Measurements from ENCODE around the gene CCDC83.
"Not testable (repeated sequence)": the region's sequence is repeated elsewhere in the genome, so short reads cannot be mapped to it uniquely, and the experiment has no call there.

Gene CCDC83

DNA sequence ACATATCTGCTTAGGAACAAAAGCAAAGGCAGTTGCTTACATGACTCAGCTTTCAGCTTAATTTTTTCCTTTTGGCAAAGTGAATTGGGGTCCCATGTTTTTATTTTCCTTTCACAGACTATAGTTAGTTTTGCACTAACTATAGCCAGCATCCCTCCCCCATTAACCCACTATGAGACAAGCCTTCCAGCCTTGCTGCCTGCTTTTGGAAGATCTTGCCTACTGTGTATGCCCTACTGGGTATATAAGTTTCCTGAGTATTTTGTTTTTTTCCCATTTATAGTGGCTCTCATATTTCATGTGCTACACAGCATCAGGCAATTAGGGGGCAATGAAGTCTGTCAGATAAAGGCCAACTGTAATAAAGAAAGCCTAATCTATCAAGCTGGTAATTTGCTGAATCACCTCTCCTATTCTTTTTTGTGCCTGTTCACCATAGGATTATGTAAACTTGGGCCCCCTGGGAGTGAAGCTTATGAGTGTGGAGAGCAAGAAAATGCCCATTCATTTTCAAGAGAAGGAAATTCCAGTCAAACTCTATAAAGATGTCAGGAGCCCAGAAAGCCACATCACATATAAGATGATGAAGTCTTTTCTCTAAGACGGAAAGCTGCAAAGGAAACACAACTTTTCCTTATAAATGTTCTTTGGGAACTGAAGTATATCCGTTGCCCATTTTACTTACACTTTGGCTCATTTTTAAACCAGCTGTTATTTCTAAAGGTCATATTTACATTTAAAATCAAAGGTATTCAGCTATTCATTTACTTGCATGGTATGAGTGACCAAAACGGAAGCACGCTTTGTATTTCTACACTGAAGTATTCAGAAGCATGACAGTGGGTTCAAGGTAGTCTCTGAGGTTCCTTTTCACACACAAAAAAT lies 64.0 kb downstream of the CCDC83 start:
- H3K36me3 ChIP-seq (ENCODE audit: insufficient read depth, low read length) = no peaks in the 10 kb centered on the region
- no peak overlapping the region for H3K4me3 ChIP-seq (ENCODE audit: low read length)
- peaks cover 14% of the 10 kb centered on the region for H3K4me1 ChIP-seq (ENCODE audit: insufficient read depth, low read length)
- no peaks in the 10 kb centered on the region for H3K27me3 ChIP-seq (ENCODE audit: insufficient read depth, low read length)
- WGBS = 97% methylated on average over 4 of the region's 4 CpGs
- H3K9me3 ChIP-seq (ENCODE audit: insufficient read depth, low read depth, low read length) = no peaks in the 10 kb centered on the region; the same call in 1 of the 2 replicates
- H3K27ac ChIP-seq (ENCODE audit: low read depth, low read length) = no peak overlapping the region
- no peak overlapping the region for H3K9ac ChIP-seq (ENCODE audit: low read depth, low read length)

- WGBS = 87% methylated on average over 1 of the region's 1 CpG
- Histone ChIP-seq H3K4me1 (ENCODE audit: insufficient read depth, low read length) (peaks cover 14% of the 10 kb centered on the region), H3K9ac (ENCODE audit: low read depth, low read length) (no peak overlapping the region), H3K4me3 (ENCODE audit: low read length) (no peak overlapping the region), H3K9me3 (ENCODE audit: insufficient read depth, low read depth, low read length) (no peaks in the 10 kb centered on the region), H3K27me3 (ENCODE audit: insufficient read depth, low read length) (no peaks in the 10 kb centered on the region), H3K27ac (ENCODE audit: low read depth, low read length) (no peak overlapping the region), H3K36me3 (ENCODE audit: insufficient read depth, low read length) (no peaks in the 10 kb centered on the region)
Measured at GRCh38 chr11:85922367-85922766, 67.2 kb downstream of the CCDC83 start.

DNA sequence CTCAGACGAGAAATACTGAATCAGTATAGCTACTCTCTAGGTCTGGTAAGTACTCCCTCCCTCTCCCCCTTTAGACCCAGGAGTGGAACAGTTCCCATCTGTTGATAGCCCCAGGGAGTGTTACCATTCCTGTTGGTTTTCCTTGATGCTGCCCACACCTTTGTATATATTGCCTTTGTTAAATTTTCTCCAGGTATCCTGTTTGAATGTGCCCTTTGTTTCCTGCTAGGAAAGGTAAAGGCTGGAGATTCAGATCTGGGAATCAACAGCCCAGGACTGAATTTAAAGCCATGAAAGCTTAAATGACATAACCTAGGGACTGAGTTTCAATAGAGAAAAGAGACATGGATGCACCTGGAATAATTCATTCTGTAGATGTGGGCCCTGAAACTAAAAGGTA lies 68.3 kb downstream of the CCDC83 start:
- H3K27ac ChIP-seq (ENCODE audit: low read depth, low read length) = no peak overlapping the region
- H3K9ac ChIP-seq (ENCODE audit: low read depth, low read length) = no peak overlapping the region
- H3K4me1 ChIP-seq (ENCODE audit: insufficient read depth, low read length) = peaks cover 11% of the 10 kb centered on the region
- H3K4me3 ChIP-seq (ENCODE audit: low read length) = no peak overlapping the region
- no peaks in the 10 kb centered on the region for H3K9me3 ChIP-seq (ENCODE audit: insufficient read depth, low read depth, low read length)
- 91% methylated on average over 1 of the region's 1 CpG for WGBS
- H3K36me3 ChIP-seq (ENCODE audit: insufficient read depth, low read length) = no peaks in the 10 kb centered on the region
- no peaks in the 10 kb centered on the region for H3K27me3 ChIP-seq (ENCODE audit: insufficient read depth, low read length)

GRCh38 chr11:85926653-85927214 lies 71.6 kb downstream of the CCDC83 start:
- not testable (repeated sequence) for H3K27me3 ChIP-seq (ENCODE audit: insufficient read depth, low read length); H3K4me1 ChIP-seq (ENCODE audit: insufficient read depth, low read length); H3K27ac ChIP-seq (ENCODE audit: low read depth, low read length); H3K4me3 ChIP-seq (ENCODE audit: low read length); H3K36me3 ChIP-seq (ENCODE audit: insufficient read depth, low read length); H3K9ac ChIP-seq (ENCODE audit: low read depth, low read length); H3K9me3 ChIP-seq (ENCODE audit: insufficient read depth, low read depth, low read length)
- WGBS = 100% methylated on average over 2 of the region's 2 CpGs

DNA sequence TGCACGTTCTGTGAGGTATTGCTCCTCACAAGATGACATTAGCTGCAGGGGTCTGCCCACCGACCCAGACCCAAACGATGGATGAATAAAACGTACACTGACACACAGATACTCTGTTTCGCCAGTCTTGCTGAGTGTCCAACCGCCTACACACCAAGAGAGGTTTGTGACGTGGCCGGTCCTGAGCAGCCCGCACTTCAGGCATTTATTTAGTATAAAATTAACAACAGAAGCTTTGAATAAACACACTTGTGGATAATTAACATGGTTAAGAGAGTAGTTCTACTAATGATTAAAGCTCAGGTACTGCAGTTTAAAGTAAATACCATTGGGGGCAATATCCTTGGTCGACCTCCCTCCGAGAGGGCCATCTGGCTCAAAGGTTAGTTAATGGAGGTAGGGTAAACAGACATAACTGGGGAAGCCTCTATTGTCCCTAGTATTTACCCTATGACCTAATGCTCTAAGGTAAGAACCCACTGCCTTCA lies 75.7 kb downstream of the CCDC83 start:
- Histone ChIP-seq H3K36me3 (ENCODE audit: insufficient read depth, low read length) (no peaks in the 10 kb centered on the region), H3K27ac (ENCODE audit: low read depth, low read length) (no peak overlapping the region), H3K27me3 (ENCODE audit: insufficient read depth, low read length) (no peaks in the 10 kb centered on the region), H3K9me3 (ENCODE audit: insufficient read depth, low read depth, low read length) (no peaks in the 10 kb centered on the region), H3K4me3 (ENCODE audit: low read length) (no peak overlapping the region), H3K9ac (ENCODE audit: low read depth, low read length) (no peak overlapping the region), H3K4me1 (ENCODE audit: insufficient read depth, low read length) (no peaks in the 10 kb centered on the region)
- 91% methylated on average over 11 of the region's 11 CpGs for WGBS

- Histone ChIP-seq H3K27me3 (ENCODE audit: insufficient read depth, low read length) (no peaks in the 10 kb centered on the region), H3K36me3 (ENCODE audit: insufficient read depth, low read length) (no peaks in the 10 kb centered on the region), H3K27ac (ENCODE audit: low read depth, low read length) (no peak overlapping the region), H3K4me1 (ENCODE audit: insufficient read depth, low read length) (no peaks in the 10 kb centered on the region; the same call in 1 of the 2 replicates), H3K4me3 (ENCODE audit: low read length) (no peak overlapping the region), H3K9ac (ENCODE audit: low read depth, low read length) (no peak overlapping the region), H3K9me3 (ENCODE audit: insufficient read depth, low read depth, low read length) (no peaks in the 10 kb centered on the region)
- WGBS = 97% methylated on average over 47 of the region's 47 CpGs
Measured at GRCh38 chr11:85934596-85935169, 79.5 kb downstream of the CCDC83 start.

GRCh38 chr11:85935751-85936150 lies 80.6 kb downstream of the CCDC83 start:
- H3K4me3 ChIP-seq (ENCODE audit: low read length) = no peak overlapping the region
- no peak overlapping the region for H3K27ac ChIP-seq (ENCODE audit: low read depth, low read length)
- 94% methylated on average over 10 of the region's 10 CpGs for WGBS
- no peaks in the 10 kb centered on the region for H3K36me3 ChIP-seq (ENCODE audit: insufficient read depth, low read length)
- no peak overlapping the region for H3K9ac ChIP-seq (ENCODE audit: low read depth, low read length)
- no peaks in the 10 kb centered on the region; the same call in 1 of the 2 replicates for H3K4me1 ChIP-seq (ENCODE audit: insufficient read depth, low read length)
- no peaks in the 10 kb centered on the region for H3K27me3 ChIP-seq (ENCODE audit: insufficient read depth, low read length)
- H3K9me3 ChIP-seq (ENCODE audit: insufficient read depth, low read depth, low read length) = no peaks in the 10 kb centered on the region

DNA sequence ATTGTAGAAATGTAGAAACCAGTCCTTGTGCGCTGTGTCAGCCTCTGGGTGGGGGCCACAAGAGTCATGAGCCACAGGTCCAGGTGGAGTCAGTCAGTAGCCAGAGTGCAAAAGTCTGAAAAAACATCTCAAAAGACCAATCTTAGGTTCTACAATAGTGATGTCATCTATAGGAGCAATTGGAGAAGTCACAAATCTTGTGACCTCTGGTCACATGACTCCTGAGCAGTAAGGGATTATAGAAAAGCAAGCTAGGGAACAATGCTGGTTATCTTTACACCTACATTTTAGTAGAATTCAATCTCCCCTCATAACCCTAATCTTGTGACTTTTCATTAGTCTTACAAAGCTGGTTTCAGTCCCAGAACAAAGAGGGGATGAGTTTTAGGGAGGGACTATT lies 82.7 kb downstream of the CCDC83 start:
- whole genome bisulfite sequencing = 100% methylated on average over 1 of the region's 1 CpG
- H3K4me3 ChIP-seq (ENCODE audit: low read length) = no peak overlapping the region
- H3K27me3 ChIP-seq (ENCODE audit: insufficient read depth, low read length) = no peaks in the 10 kb centered on the region
- H3K27ac ChIP-seq (ENCODE audit: low read depth, low read length) = no peak overlapping the region
- H3K36me3 ChIP-seq (ENCODE audit: insufficient read depth, low read length) = no peaks in the 10 kb centered on the region
- no peaks in the 10 kb centered on the region for H3K9me3 ChIP-seq (ENCODE audit: insufficient read depth, low read depth, low read length)
- H3K4me1 ChIP-seq (ENCODE audit: insufficient read depth, low read length) = no peaks in the 10 kb centered on the region; the same call in 1 of the 2 replicates
- no peak overlapping the region for H3K9ac ChIP-seq (ENCODE audit: low read depth, low read length)

GRCh38 chr11:85939099-85940015 lies 84.2 kb downstream of the CCDC83 start:
- WGBS = 96% methylated on average over 3 of the region's 4 CpGs
- Histone ChIP-seq H3K27me3 (ENCODE audit: insufficient read depth, low read length) (no peaks in the 10 kb centered on the region), H3K27ac (ENCODE audit: low read depth, low read length) (no peak overlapping the region), H3K9me3 (ENCODE audit: insufficient read depth, low read depth, low read length) (no peaks in the 10 kb centered on the region), H3K4me3 (ENCODE audit: low read length) (no peak overlapping the region), H3K9ac (ENCODE audit: low read depth, low read length) (no peak overlapping the region), H3K36me3 (ENCODE audit: insufficient read depth, low read length) (no peaks in the 10 kb centered on the region), H3K4me1 (ENCODE audit: insufficient read depth, low read length) (no peaks in the 10 kb centered on the region; the same call in 1 of the 2 replicates)

DNA sequence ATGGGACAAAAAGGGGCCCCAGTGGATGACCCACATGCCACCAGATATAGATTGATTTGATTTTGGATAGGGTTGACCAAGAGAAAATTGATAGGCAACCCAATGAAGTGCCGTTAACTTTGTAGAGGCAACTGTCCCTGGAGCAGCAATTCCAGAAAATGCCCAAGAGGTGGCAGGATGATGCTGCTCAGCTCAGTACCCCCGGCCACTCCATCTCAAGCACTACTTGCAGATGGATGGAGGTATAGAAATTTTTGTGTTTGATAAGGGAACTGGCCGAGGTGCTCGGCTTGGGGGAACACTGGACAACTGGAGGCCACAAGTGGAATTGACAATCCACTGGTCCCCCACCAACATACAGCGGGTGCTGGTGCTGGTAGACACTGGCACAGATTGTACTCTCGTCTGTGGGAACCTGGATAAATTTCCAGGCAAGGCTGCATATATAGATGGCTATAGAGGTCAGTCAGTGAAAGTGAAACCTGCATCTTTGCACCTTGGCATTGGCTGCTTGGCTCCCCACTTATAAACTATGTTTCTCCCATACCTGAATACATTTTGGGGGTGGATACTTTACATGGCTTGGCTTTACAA lies 86.3 kb downstream of the CCDC83 start:
- Histone ChIP-seq H3K9me3 (ENCODE audit: insufficient read depth, low read depth, low read length) (0 out of 2 replicates have a peak, but pooled peaks cover 5% of the 10 kb centered on the region), H3K27ac (ENCODE audit: low read depth, low read length) (no peak overlapping the region), H3K36me3 (ENCODE audit: insufficient read depth, low read length) (no peaks in the 10 kb centered on the region), H3K4me1 (ENCODE audit: insufficient read depth, low read length) (no peaks in the 10 kb centered on the region; the same call in 1 of the 2 replicates), H3K9ac (ENCODE audit: low read depth, low read length) (no peak overlapping the region), H3K4me3 (ENCODE audit: low read length) (no peak overlapping the region), H3K27me3 (ENCODE audit: insufficient read depth, low read length) (no peaks in the 10 kb centered on the region)
- 77% methylated on average over 6 of the region's 6 CpGs for WGBS
